ENCODE results near the gene NOBOX. TPM values are rescaled to one million over a fixed set of nuclear protein-coding genes. Genes with fewer than 3 reads are reported as not detected.
"Not testable (repeated sequence)": the region's sequence is repeated elsewhere in the genome, so short reads cannot be mapped to it uniquely, and the experiment has no call there.

NOBOX gene
- total and polyA plus RNA-seq, 2 experiments from 2014 or later, result not detected

- peak; percentile 80 for ATAC-seq
These were observed 38.0 kb downstream of the NOBOX start for GRCh38 chr7:144365523-144365922.

GRCh38 chr7:144362061-144362460 lies 41.4 kb downstream of the NOBOX start:
- H3K4me1 Mint-ChIP-seq, ATAC-seq, H3K4me2 ChIP-seq: not testable (repeated sequence)

More at GRCh38 chr7:144365523-144365922, 38.0 kb downstream of the NOBOX start:
- DNase-seq (ENCODE audit: low spot score); H3K4me2 ChIP-seq; H3K27me3 ChIP-seq (ENCODE audit: insufficient read depth); H3K4me3 ChIP-seq; H3K4me3 Mint-ChIP-seq; H3K36me3 ChIP-seq (ENCODE audit: insufficient read depth); H3K27me3 Mint-ChIP-seq (ENCODE audit: insufficient read depth, low read depth, poor library complexity); H3K4me1 Mint-ChIP-seq; H3K27ac Mint-ChIP-seq; H3K36me3 Mint-ChIP-seq (ENCODE audit: low read depth); H3K9me3 Mint-ChIP-seq; H3K79me2 ChIP-seq (replicated peaks; ENCODE audit: insufficient read depth); H3K9me2 ChIP-seq (ENCODE audit: insufficient read depth); H3K27ac ChIP-seq (ENCODE audit: low read depth); H2AFZ ChIP-seq; H4K20me1 ChIP-seq (replicated peaks; ENCODE audit: insufficient read depth); H3F3A ChIP-seq (replicated peaks; ENCODE audit: low read depth); H3K4me1 ChIP-seq (ENCODE audit: insufficient read depth): not testable (repeated sequence)

GRCh38 chr7:144356860-144357259 lies 46.6 kb downstream of the NOBOX start:
- peaks cover 15% of the 10 kb centered on the region for H3K4me1 Mint-ChIP-seq
- H3K4me3 Mint-ChIP-seq; DNase-seq (ENCODE audit: low spot score): not testable (repeated sequence)

More at GRCh38 chr7:144362061-144362460, 41.4 kb downstream of the NOBOX start:
- not testable (repeated sequence) for H3K27ac Mint-ChIP-seq; H3K36me3 ChIP-seq (ENCODE audit: insufficient read depth); H3K9me2 ChIP-seq (ENCODE audit: insufficient read depth); H2AFZ ChIP-seq; H3K4me1 ChIP-seq (ENCODE audit: insufficient read depth); H3K79me2 ChIP-seq (replicated peaks; ENCODE audit: insufficient read depth); H3K27ac ChIP-seq (ENCODE audit: low read depth); H3K27me3 Mint-ChIP-seq (ENCODE audit: insufficient read depth, low read depth, poor library complexity); DNase-seq (ENCODE audit: low spot score); H3F3A ChIP-seq (replicated peaks; ENCODE audit: low read depth); H3K4me3 ChIP-seq; H3K4me3 Mint-ChIP-seq; H3K27me3 ChIP-seq (ENCODE audit: insufficient read depth); H4K20me1 ChIP-seq (replicated peaks; ENCODE audit: insufficient read depth); H3K9me3 Mint-ChIP-seq; H3K36me3 Mint-ChIP-seq (ENCODE audit: low read depth)

GRCh38 chr7:144356185-144356584 lies 47.3 kb downstream of the NOBOX start:
- not testable (repeated sequence) for H4K20me1 ChIP-seq (replicated peaks; ENCODE audit: insufficient read depth); H3K27me3 Mint-ChIP-seq (ENCODE audit: insufficient read depth, low read depth, poor library complexity); H3K9me2 ChIP-seq (ENCODE audit: insufficient read depth); H3F3A ChIP-seq (replicated peaks; ENCODE audit: low read depth); H3K36me3 Mint-ChIP-seq (ENCODE audit: low read depth); H3K36me3 ChIP-seq (ENCODE audit: insufficient read depth); H2AFZ ChIP-seq; DNase-seq (ENCODE audit: low spot score); H3K4me3 Mint-ChIP-seq; ATAC-seq; H3K27me3 ChIP-seq (ENCODE audit: insufficient read depth); H3K27ac Mint-ChIP-seq; H3K9me3 Mint-ChIP-seq; H3K4me2 ChIP-seq; H3K27ac ChIP-seq (ENCODE audit: low read depth); H3K4me3 ChIP-seq; H3K4me1 ChIP-seq (ENCODE audit: insufficient read depth)
- peaks cover 17% of the 10 kb centered on the region for H3K4me1 Mint-ChIP-seq
- peaks cover 20% of the 10 kb centered on the region for H3K79me2 ChIP-seq (replicated peaks; ENCODE audit: insufficient read depth)

More at GRCh38 chr7:144356860-144357259, 46.6 kb downstream of the NOBOX start:
- not testable (repeated sequence) for H3K9me2 ChIP-seq (ENCODE audit: insufficient read depth); H3K4me1 ChIP-seq (ENCODE audit: insufficient read depth); ATAC-seq; H2AFZ ChIP-seq; H3K36me3 ChIP-seq (ENCODE audit: insufficient read depth); H3K27ac ChIP-seq (ENCODE audit: low read depth); H3K9me3 Mint-ChIP-seq; H3K27ac Mint-ChIP-seq; H4K20me1 ChIP-seq (replicated peaks; ENCODE audit: insufficient read depth); H3K27me3 ChIP-seq (ENCODE audit: insufficient read depth); H3K4me2 ChIP-seq; H3K4me3 ChIP-seq; H3K36me3 Mint-ChIP-seq (ENCODE audit: low read depth); H3K27me3 Mint-ChIP-seq (ENCODE audit: insufficient read depth, low read depth, poor library complexity); H3F3A ChIP-seq (replicated peaks; ENCODE audit: low read depth)
- H3K79me2 ChIP-seq (replicated peaks; ENCODE audit: insufficient read depth), result peaks cover 17% of the 10 kb centered on the region

GRCh38 chr7:144355176-144355822 lies 48.2 kb downstream of the NOBOX start, which contains the start of gene ARHGEF5:
Gene ARHGEF5 (plus strand): TSS chr7:144355402. CDS start chr7:144362670, 7,268 bp downstream.
- not testable (repeated sequence) for H4K20me1 ChIP-seq (replicated peaks; ENCODE audit: insufficient read depth); DNase-seq (ENCODE audit: low spot score); H3K4me1 ChIP-seq (ENCODE audit: insufficient read depth); H3K9me2 ChIP-seq (ENCODE audit: insufficient read depth); H3K27me3 ChIP-seq (ENCODE audit: insufficient read depth); H3F3A ChIP-seq (replicated peaks; ENCODE audit: low read depth); H3K27me3 Mint-ChIP-seq (ENCODE audit: insufficient read depth, low read depth, poor library complexity); H3K9me3 Mint-ChIP-seq; H3K27ac ChIP-seq (ENCODE audit: low read depth); H2AFZ ChIP-seq; H3K36me3 Mint-ChIP-seq (ENCODE audit: low read depth); H3K36me3 ChIP-seq (ENCODE audit: insufficient read depth)
- Mint-ChIP-seq H3K4me1 (peaks cover 19% of the 10 kb centered on the region), H3K27ac (peak within 1 kb of the TSS; percentile 87), H3K4me3 (peak within 1 kb of the TSS; percentile 88)
- ATAC-seq, result peak; percentile 90
- Histone ChIP-seq H3K4me2 (peak within 1 kb of the TSS; percentile 65; the same call in 1 of the 2 replicates), H3K79me2 (replicated peaks; ENCODE audit: insufficient read depth) (peaks cover 20% of the 10 kb centered on the region), H3K4me3 (peak within 1 kb of the TSS; percentile 51)

GRCh38 chr7:144351667-144352066 lies 51.8 kb downstream of the NOBOX start:
- not testable (repeated sequence) for H3K9me3 Mint-ChIP-seq; H3K36me3 ChIP-seq (ENCODE audit: insufficient read depth); H3K27me3 Mint-ChIP-seq (ENCODE audit: insufficient read depth, low read depth, poor library complexity); H3K36me3 Mint-ChIP-seq (ENCODE audit: low read depth); H3K27me3 ChIP-seq (ENCODE audit: insufficient read depth); H3K9me2 ChIP-seq (ENCODE audit: insufficient read depth); H3K4me3 Mint-ChIP-seq; ATAC-seq; H2AFZ ChIP-seq; H4K20me1 ChIP-seq (replicated peaks; ENCODE audit: insufficient read depth); H3K27ac Mint-ChIP-seq; H3K4me3 ChIP-seq; H3K4me1 ChIP-seq (ENCODE audit: insufficient read depth); H3F3A ChIP-seq (replicated peaks; ENCODE audit: low read depth)
- Histone ChIP-seq H3K4me2 (peak overlapping the region; percentile 29), H3K27ac (ENCODE audit: low read depth) (0 out of 2 replicates have a peak overlapping the region, but pooled peaks have one; percentile 53), H3K79me2 (replicated peaks; ENCODE audit: insufficient read depth) (peaks cover 14% of the 10 kb centered on the region)
- H3K4me1 Mint-ChIP-seq, result peaks cover 19% of the 10 kb centered on the region
- peak; percentile 0 for DNase-seq (ENCODE audit: low spot score)

All from GM23338 (cell line).